Left lung (tissue), 10 donors: ENCODE results near the gene CES5A. TPM values are rescaled to one million over a fixed set of nuclear protein-coding genes. Genes with fewer than 3 reads are reported as not detected.

Experiments
- ATAC-seq: fragments of 200-7000 bp; cut with Tn5 transposase; one replicate; pipeline ENCODE4 v1.9.1; 2020; ENCODE audit warnings: moderate library complexity
- DNase-seq, 4 donors: peaks; one replicate each; pipeline ENCODE4 v3.0.0-alpha.2; 2013 to 2020
- H3K27ac ChIP-seq, 2 donors: fragments of 200-600 bp; sonication (generic) in 1 of 2; one replicate each; pipeline versions ENCODE4 v1.5.0 to v1.8.0; 2020 to 2021
- H3K27me3 ChIP-seq, 2 donors: fragments of 200-600 bp; sonication (generic) in 1 of 2; one replicate each; pipeline versions ENCODE4 v1.5.0 to v1.8.0; 2020 to 2021
- H3K36me3 ChIP-seq, 2 donors: fragments of 200-600 bp; sonication (generic) in 1 of 2; one replicate each; pipeline versions ENCODE4 v1.5.0 to v1.8.0; 2020 to 2021
- H3K4me1 ChIP-seq, 2 donors: fragments of 200-600 bp; one replicate each; pipeline ENCODE4 v1.8.0; 2021
- H3K4me3 ChIP-seq, 2 donors: fragments of 200-600 bp; sonication (generic) in 1 of 2; one replicate each; pipeline versions ENCODE4 v1.5.0 to v1.8.0; 2020 to 2021; ENCODE audit warnings: mild to moderate bottlenecking in 1 of 2
- H3K9me3 ChIP-seq, 2 donors: fragments of 200-600 bp; sonication (generic) in 1 of 2; one replicate each; pipeline versions ENCODE4 v1.5.0 to v1.8.0; 2020 to 2021
- intact Hi-C, 2 donors: fragments of 100-400 bp; cut with DNase I; formaldehyde crosslinking; loops; one replicate each; pipeline versions ENCODE4 v1.11.2 to v1.14.2; 2022
- polyA plus RNA-seq, 6 donors: library from polyadenylated mRNA; unstranded; fragments of 120-200 nt; gene quantifications; one replicate each; pipeline ENCODE4 v1.2.1, GENCODE V29; 2013; ENCODE audit not compliant: insufficient read length in 6 of 6
- total RNA-seq, 2 donors: library from RNA; stranded (reverse); fragmentation: NEBNext Ultra II Directional; extraction: Animal tissue kit (Norgen Biotek cat#: 25700); gene quantifications; one replicate each; pipeline ENCODE4 v1.2.1, GENCODE V29; 2021
- TF ChIP-seq, protein P1 (sequence below), 2 donors: fragments of 200-600 bp; sonication (generic) in 1 of 2; IDR thresholded peaks; one replicate each; pipeline versions ENCODE4 v1.5.0 to v1.8.0; 2021; ENCODE audit warnings: antibody characterized with exemption in 2 of 2
- donor health status: DM: no; HTN: yes; CAD: no.
- donor health status: DM: no; HTN: no; CAD: no.

The CES5A gene
- total and polyA plus RNA-seq, 8 donors = 0.20 TPM; not detected in 7

DNA sequence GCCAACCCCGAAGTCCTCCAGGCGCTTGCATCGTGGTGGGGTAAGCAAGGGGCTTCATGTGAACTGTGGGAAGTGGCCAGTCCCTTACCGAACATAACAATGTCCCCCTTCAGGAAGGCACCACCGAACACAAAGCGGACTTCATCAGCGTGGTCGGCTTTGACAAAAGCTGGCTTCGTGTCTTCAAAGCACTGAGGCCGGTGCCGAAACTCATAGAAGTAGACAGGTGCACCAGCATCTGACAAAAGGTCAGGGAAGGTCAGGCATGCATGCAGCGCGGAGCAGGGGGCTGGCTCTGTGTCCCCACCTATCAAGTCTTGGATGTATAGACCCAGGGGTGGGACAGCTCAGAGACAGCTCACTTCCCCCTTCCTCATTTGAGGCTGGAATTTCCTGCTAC lies 25.6 kb downstream of the CES5A start:
- no peak for DNase-seq
- Histone ChIP-seq H3K4me3 (no peak overlapping the region), H3K27ac (no peak overlapping the region), H3K4me1 (no peaks in the 10 kb centered on the region), H3K9me3 (no peaks in the 10 kb centered on the region), H3K36me3 (no peaks in the 10 kb centered on the region), H3K27me3 (peaks cover 0 to 32% of the 10 kb centered on the region in 2 donors)
- no peak for ATAC-seq
- intact Hi-C loops = loop anchor here (10.0 kb wide), 2 partner anchors 145 to 385 kb away; no protein-coding TSS in a partner anchor
- TF ChIP-seq, protein P1, sequence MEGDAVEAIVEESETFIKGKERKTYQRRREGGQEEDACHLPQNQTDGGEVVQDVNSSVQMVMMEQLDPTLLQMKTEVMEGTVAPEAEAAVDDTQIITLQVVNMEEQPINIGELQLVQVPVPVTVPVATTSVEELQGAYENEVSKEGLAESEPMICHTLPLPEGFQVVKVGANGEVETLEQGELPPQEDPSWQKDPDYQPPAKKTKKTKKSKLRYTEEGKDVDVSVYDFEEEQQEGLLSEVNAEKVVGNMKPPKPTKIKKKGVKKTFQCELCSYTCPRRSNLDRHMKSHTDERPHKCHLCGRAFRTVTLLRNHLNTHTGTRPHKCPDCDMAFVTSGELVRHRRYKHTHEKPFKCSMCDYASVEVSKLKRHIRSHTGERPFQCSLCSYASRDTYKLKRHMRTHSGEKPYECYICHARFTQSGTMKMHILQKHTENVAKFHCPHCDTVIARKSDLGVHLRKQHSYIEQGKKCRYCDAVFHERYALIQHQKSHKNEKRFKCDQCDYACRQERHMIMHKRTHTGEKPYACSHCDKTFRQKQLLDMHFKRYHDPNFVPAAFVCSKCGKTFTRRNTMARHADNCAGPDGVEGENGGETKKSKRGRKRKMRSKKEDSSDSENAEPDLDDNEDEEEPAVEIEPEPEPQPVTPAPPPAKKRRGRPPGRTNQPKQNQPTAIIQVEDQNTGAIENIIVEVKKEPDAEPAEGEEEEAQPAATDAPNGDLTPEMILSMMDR (IDR thresholded peaks at IDR 0.05) = no peak

DNA sequence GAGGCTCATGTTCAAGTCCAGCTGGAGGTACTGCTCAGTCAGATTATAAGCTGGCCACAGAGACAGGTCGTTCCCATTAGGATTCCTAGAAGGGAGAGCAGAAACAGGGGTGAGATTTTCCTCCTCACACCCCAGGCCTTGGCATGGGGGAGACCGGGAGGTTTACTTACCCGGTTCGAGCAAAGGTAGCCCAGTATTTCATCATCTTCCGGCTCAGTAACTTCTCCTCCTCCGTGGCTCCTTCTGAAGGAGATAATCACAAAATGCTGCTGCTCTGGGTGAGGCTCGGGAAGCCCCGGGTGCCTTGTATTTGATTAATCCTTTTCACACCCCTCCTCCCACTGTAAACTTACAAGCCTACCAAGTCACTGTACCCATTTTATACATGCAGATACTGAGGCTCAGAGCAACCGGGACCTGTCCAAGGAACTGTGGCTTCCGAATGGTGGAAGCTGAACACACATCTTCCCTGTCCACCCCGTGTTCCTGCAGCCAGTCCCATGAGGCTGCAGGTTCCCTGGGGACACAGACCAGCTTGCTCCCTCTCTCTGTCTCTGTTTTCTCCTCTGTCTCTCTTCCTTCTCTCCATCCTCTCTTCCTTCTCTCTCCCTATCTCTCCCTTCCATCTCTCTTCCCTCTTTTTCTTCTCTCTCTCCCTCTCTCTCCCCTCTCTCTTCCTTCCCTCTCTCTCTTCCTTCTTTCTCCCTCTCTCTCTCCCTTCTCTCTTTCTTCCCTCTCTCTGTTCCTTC lies 28.4 kb downstream of the CES5A start:
- Histone ChIP-seq H3K4me1 (no peaks in the 10 kb centered on the region), H3K36me3 (no peaks in the 10 kb centered on the region), H3K27ac (no peak overlapping the region), H3K9me3 (no peaks in the 10 kb centered on the region), H3K4me3 (no peak overlapping the region), H3K27me3 (peaks cover 0 to 36% of the 10 kb centered on the region in 2 donors)
- intact Hi-C loops = loop anchor here (10.0 kb wide), 2 partner anchors 142 to 382 kb away; no protein-coding TSS in a partner anchor
- TF ChIP-seq, protein P1 (IDR thresholded peaks at IDR 0.05) = no peak
- no peak for ATAC-seq
- no peak for DNase-seq

DNA sequence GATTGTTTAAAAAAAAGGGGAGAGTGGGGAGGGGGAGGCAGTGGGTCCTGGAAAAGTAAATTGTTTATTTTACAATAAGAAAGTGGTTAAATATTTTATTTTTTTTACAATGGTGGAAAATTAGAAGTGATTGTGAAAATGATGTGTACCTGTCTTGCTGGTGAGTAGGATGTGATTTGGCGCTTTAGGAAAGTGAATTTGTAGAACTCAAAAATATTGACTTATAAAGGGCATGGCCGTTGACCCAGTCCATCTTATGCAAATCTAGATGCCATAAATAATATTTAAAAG lies 32.1 kb downstream of the CES5A start:
- Histone ChIP-seq H3K36me3 (no peaks in the 10 kb centered on the region), H3K27ac (no peak overlapping the region), H3K9me3 (no peaks in the 10 kb centered on the region), H3K27me3 (peaks cover 0 to 30% of the 10 kb centered on the region in 2 donors), H3K4me3 (no peak overlapping the region), H3K4me1 (peaks cover 0 to 3% of the 10 kb centered on the region in 2 donors)
- intact Hi-C loops = loop anchor here (5.0 to 10.0 kb wide), 3 partner anchors 131 to 378 kb away; no protein-coding TSS in a partner anchor
- no peak for ATAC-seq
- DNase-seq = no peak
- TF ChIP-seq, protein P1 (IDR thresholded peaks at IDR 0.05) = peak in 1 of 2 donors; percentile 22

DNA sequence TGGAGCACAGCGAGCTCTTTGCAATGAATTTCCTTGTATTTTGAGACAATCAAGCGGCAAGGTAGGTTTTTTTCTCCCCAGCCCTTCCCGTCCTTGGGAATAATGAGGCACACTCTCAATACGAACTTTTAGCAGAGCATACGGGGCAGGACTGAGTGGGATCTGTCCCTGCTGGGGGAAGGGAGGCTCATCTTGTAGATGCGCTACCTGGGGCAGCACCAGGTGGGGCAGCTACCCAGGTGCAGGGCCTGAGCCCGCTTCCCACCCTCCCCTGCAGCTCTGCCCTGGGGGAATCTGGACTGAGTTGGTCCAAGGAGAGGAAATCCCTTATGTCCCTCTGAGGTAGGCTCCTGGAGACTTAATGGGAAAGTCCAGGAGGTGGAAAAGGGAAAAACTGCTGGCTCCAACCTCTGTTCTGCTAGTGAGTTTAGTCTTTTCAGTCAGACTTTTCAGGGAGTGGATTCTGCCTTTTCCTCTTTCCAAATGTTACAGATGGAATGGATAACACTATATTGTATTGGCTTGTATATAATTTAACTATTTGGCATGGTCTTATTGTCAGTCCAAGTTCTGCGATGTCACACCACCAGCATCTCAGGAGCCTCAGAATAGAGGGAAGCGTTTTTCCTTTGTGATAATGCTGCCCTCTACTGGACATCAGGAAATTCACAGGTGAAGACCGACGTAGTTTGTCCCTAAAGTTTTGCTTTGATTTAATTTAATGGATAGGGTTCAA lies 32.6 kb downstream of the CES5A start:
- peaks cover 0 to 3% of the 10 kb centered on the region in 2 donors for H3K4me1 ChIP-seq
- H3K4me3 ChIP-seq = no peak overlapping the region
- TF ChIP-seq, protein P1 (IDR thresholded peaks at IDR 0.05) = peak; percentile 72 to 73
- DNase-seq (peak in 1 of 4 donors; percentile 62), ATAC-seq (peak; percentile 88)
- H3K27ac ChIP-seq = no peak overlapping the region
- peaks cover 0 to 24% of the 10 kb centered on the region in 2 donors for H3K27me3 ChIP-seq
- H3K36me3 ChIP-seq = no peaks in the 10 kb centered on the region
- H3K9me3 ChIP-seq = no peaks in the 10 kb centered on the region
- intact Hi-C loops = loop anchor here (5.0 to 10.0 kb wide), 3 partner anchors 130 to 378 kb away; no protein-coding TSS in a partner anchor

DNA sequence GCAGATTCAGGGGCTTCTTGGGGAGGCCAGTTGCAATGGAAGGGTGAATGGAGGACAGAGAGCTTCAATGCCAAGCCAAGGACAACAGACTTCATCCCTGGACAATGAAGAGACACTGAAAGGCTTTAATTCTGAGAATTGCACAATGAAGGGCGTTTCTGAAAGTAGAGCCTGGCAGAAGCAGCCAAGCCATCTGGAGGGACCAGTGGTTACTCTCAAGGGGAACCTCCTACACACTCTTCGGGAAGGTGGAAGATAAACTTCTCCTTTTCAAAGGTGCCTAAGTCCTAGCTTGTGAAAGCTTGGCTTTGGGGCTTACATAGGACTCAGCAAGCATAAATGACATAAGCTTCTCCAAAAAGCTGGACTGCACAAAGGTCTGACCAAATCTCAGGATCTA lies 36.1 kb downstream of the CES5A start:
- intact Hi-C loops = no loop called here
- no peak for DNase-seq
- Histone ChIP-seq H3K4me1 (peaks cover 0 to 12% of the 10 kb centered on the region in 2 donors), H3K36me3 (no peaks in the 10 kb centered on the region), H3K27ac (no peak overlapping the region), H3K9me3 (no peaks in the 10 kb centered on the region), H3K4me3 (no peak overlapping the region), H3K27me3 (peaks cover 0 to 4% of the 10 kb centered on the region in 2 donors)
- ATAC-seq = no peak
- TF ChIP-seq, protein P1 (IDR thresholded peaks at IDR 0.05) = no peak
